Measurements from ENCODE around the gene EVA1A. TPM values are rescaled to one million over a fixed set of nuclear protein-coding genes. Genes with fewer than 3 reads are reported as not detected.

Gene EVA1A
- total RNA-seq, 4 donors from 2014 or later, result 0.17 to 1.2 (median 0.69) TPM; not detected in 1

DNA sequence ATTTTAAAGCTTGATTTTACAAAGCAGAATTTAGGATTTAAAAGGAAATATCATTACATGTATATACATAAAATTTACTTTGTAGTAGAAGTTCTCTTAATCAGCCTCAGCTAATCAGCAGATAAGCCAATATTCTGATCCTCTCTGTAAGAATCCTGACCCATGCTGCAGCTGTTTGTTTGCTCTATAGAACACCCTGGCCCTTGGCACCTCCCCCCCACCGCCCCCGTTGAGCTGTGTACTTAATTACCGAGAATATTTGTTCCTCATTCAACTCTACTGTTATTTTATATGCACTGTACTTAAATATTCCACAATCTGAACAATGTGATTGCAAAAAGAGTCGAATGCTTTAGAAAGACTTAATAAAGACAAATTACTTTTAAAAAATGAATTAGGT, 98.0 kb downstream of the EVA1A start:
- intact Hi-C loops (cut with DNase I), result loop anchor here (10.0 kb wide), 1 partner anchor 142 kb away; no protein-coding TSS in a partner anchor
- no peak overlapping the region for H3K27ac ChIP-seq (replicated peaks in 1 of 4)
- DNase-seq (ENCODE audit: extremely low spot score), result no peak
- no peaks in the 10 kb centered on the region for H3K9me3 ChIP-seq
- no peak overlapping the region for H3K4me3 ChIP-seq
- H3K27me3 ChIP-seq, result peaks cover 0 to 12% (median 0%) of the 10 kb centered on the region in 4 donors
- no peaks in the 10 kb centered on the region for H3K36me3 ChIP-seq
- TF ChIP-seq, protein P1, sequence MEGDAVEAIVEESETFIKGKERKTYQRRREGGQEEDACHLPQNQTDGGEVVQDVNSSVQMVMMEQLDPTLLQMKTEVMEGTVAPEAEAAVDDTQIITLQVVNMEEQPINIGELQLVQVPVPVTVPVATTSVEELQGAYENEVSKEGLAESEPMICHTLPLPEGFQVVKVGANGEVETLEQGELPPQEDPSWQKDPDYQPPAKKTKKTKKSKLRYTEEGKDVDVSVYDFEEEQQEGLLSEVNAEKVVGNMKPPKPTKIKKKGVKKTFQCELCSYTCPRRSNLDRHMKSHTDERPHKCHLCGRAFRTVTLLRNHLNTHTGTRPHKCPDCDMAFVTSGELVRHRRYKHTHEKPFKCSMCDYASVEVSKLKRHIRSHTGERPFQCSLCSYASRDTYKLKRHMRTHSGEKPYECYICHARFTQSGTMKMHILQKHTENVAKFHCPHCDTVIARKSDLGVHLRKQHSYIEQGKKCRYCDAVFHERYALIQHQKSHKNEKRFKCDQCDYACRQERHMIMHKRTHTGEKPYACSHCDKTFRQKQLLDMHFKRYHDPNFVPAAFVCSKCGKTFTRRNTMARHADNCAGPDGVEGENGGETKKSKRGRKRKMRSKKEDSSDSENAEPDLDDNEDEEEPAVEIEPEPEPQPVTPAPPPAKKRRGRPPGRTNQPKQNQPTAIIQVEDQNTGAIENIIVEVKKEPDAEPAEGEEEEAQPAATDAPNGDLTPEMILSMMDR (IDR thresholded peaks at IDR 0.05), result no peak
- TF ChIP-seq POLR2A (IDR thresholded peaks at IDR 0.05; ENCODE audit: low read depth), result no peak
- no peak for TF ChIP-seq POLR2AphosphoS5 (IDR thresholded peaks at IDR 0.05)
- TF ChIP-seq EP300 (IDR thresholded peaks at IDR 0.05), result no peak
- WGBS, result 54% methylated on average over 4 of the region's 4 CpGs
- no peaks in the 10 kb centered on the region for H3K4me1 ChIP-seq

DNA sequence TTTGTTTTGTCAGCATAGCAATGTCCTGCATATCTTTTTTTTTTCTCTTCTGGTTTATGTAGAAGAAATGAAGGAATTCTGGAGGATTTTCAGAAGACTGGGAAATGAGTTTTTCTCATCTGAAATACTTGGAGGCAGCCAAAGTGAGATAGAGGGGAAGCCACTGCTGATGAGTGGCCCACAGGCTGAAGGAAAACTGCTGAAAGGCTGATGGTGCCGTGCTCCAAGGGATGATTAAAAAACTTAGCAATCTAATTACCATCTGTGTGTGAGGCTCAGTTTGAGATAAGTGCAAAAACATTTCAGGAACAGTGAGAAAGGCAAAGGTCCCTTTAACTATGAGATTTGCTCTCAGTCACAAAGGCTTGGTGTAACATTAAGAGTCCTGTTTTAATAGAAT, 98.5 kb downstream of the EVA1A start:
- intact Hi-C loops (cut with DNase I), result loop anchor here (10.0 kb wide), 1 partner anchor 143 kb away; no protein-coding TSS in a partner anchor
- DNase-seq (ENCODE audit: extremely low spot score), result no peak
- no peak overlapping the region for H3K4me3 ChIP-seq
- no peaks in the 10 kb centered on the region for H3K9me3 ChIP-seq
- no peaks in the 10 kb centered on the region for H3K36me3 ChIP-seq
- H3K4me1 ChIP-seq, result no peaks in the 10 kb centered on the region
- TF ChIP-seq EP300 (IDR thresholded peaks at IDR 0.05) (no peak), POLR2A (IDR thresholded peaks at IDR 0.05; ENCODE audit: low read depth) (no peak), POLR2AphosphoS5 (IDR thresholded peaks at IDR 0.05) (no peak)
- TF ChIP-seq, protein P1 (IDR thresholded peaks at IDR 0.05), result no peak
- WGBS, result 73% methylated on average over 1 of the region's 1 CpG
- no peak overlapping the region for H3K27ac ChIP-seq (replicated peaks in 1 of 4)
- peaks cover 0 to 12% (median 0%) of the 10 kb centered on the region in 4 donors for H3K27me3 ChIP-seq

DNA sequence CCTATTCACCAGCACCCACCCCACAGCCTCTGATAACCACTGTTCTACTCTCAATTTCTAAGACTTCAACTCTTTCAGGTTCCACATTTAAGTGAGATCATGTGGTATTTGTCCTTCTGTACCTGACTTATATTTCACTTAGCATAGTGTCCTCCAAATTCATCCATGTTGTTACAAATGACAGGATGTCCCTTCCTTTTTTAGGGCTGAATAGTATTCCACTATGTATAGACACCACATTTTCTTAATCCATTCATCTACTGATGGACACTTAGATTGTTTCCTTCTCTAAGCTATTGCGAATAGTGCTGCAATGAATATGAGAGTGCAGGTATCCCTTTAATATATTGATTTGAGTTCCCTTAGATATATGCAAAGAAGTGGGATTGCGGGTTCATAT, 100.1 kb downstream of the EVA1A start:
- DNase-seq (ENCODE audit: extremely low spot score), result no peak
- WGBS, result 93% methylated on average over 2 of the region's 2 CpGs
- H3K4me3 ChIP-seq, result no peak overlapping the region
- TF ChIP-seq EP300 (IDR thresholded peaks at IDR 0.05), result no peak
- no peak for TF ChIP-seq POLR2A (IDR thresholded peaks at IDR 0.05; ENCODE audit: low read depth)
- TF ChIP-seq POLR2AphosphoS5 (IDR thresholded peaks at IDR 0.05), result no peak
- TF ChIP-seq, protein P1 (IDR thresholded peaks at IDR 0.05), result no peak
- no peaks in the 10 kb centered on the region for H3K9me3 ChIP-seq
- intact Hi-C loops (cut with DNase I), result loop anchor here (10.0 kb wide), 1 partner anchor 144 kb away; no protein-coding TSS in a partner anchor
- H3K36me3 ChIP-seq, result no peaks in the 10 kb centered on the region
- H3K27ac ChIP-seq (replicated peaks in 1 of 4), result no peak overlapping the region
- H3K27me3 ChIP-seq, result peaks cover 0 to 12% (median 0%) of the 10 kb centered on the region in 4 donors
- H3K4me1 ChIP-seq, result no peaks in the 10 kb centered on the region

DNA sequence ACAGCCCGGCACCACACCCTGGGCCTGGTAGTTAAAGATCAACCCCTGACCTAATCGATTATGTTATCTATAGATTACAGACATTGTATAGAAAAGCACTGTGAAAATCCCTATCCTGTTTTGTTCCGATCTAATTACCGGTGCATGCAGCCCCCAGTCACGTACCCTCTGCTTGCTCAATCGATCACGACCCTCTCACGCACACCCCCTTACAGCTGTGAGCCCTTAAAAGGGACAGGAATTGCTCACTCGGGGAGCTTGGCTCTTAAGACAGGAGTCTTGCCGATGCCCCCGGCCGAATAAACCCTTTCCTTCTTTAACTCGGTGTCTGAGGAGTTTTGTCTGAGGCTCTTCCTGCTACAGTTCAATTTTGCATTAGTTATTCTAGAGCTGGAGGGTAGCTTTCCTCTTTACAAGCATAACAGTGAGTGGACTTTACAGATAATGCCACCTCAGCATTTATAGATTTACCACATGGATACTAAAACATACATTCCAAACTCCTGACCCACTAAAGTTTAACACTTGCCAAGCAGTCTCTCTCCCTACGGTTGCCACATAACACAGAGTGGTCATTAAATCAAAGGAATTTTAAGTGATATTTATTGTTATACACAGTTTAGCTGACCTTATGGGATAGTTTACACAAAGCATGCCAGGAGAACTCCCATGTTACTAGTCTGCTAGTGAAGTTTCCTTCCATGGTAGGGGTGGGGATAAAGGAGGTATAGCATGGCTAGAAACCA, 101.0 kb downstream of the EVA1A start:
- DNase-seq (ENCODE audit: extremely low spot score), result no peak
- Histone ChIP-seq H3K36me3 (no peaks in the 10 kb centered on the region), H3K4me1 (no peaks in the 10 kb centered on the region), H3K27ac (replicated peaks in 1 of 4) (no peak overlapping the region), H3K9me3 (no peaks in the 10 kb centered on the region), H3K27me3 (peaks cover 0 to 12% (median 0%) of the 10 kb centered on the region in 4 donors), H3K4me3 (no peak overlapping the region)
- WGBS, result 85% methylated on average over 14 of the region's 14 CpGs
- TF ChIP-seq POLR2A (IDR thresholded peaks at IDR 0.05; ENCODE audit: low read depth) (no peak), POLR2AphosphoS5 (IDR thresholded peaks at IDR 0.05) (no peak), EP300 (IDR thresholded peaks at IDR 0.05) (no peak)
- TF ChIP-seq, protein P1 (IDR thresholded peaks at IDR 0.05), result no peak
- intact Hi-C loops (cut with DNase I), result loop anchor here (10.0 kb wide), 1 partner anchor 145 kb away; no protein-coding TSS in a partner anchor
